Stomach (tissue), 4 donors: ENCODE data around the gene ATP2B1.

Experiments
- CTCF ChIP-seq, 7 experiments: fragments of 450-650 bp in 4 of 7; fragments of 200-600 bp in 3 of 7; sonication (generic) in 3 of 7; IDR thresholded peaks; one replicate each; pipeline ENCODE4 v1.5.1; 2016 to 2019; ENCODE audit warnings: antibody characterized with exemption in 7 of 7, control low read depth in 2 of 7, mild to moderate bottlenecking in 1 of 7
- EP300 ChIP-seq: sonication (generic); formaldehyde crosslinking; IDR thresholded peaks from one replicate; pipeline ENCODE4 v1.6.1; 2017; ENCODE audit warnings: antibody characterized with exemption
- POLR2AphosphoS5 ChIP-seq, 3 donors: sonication (generic); formaldehyde crosslinking; IDR thresholded peaks; one replicate each; pipeline ENCODE4 v1.6.1; 2016; ENCODE audit warnings: antibody characterized with exemption in 3 of 3

- no peak for TF ChIP-seq CTCF (IDR thresholded peaks at IDR 0.05)
- no peak for TF ChIP-seq EP300
- no peak for TF ChIP-seq POLR2AphosphoS5 (IDR thresholded peaks at IDR 0.05)
These were observed 28.4 kb upstream of the ATP2B1 start for GRCh38 chr12:89736995-89737394.
